ENCODE data around the gene PLCH2. TPM values are rescaled to one million over a fixed set of nuclear protein-coding genes. Genes with fewer than 3 reads are reported as not detected.

Gene PLCH2
- total and polyA plus RNA-seq, 11 donors = 0.04 to 1.0 (median 0.35) TPM; not detected in 4

- Histone ChIP-seq H3K27me3 (peaks cover 0 to 17% (median 6%) of the 10 kb centered on the region in 9 donors), H3K27ac (peak overlapping the region in 11 of 12 donors; percentile 49 to 99 (median 96)), H3K9me3 (no peaks in the 10 kb centered on the region), H3K4me1 (peaks cover 23 to 92% (median 66%) of the 10 kb centered on the region in 12 donors), H3K4me3 (peak overlapping the region in 1 of 12 donors; percentile 64), H3K36me3 (no peaks in the 10 kb centered on the region)
- TF ChIP-seq, protein P1, sequence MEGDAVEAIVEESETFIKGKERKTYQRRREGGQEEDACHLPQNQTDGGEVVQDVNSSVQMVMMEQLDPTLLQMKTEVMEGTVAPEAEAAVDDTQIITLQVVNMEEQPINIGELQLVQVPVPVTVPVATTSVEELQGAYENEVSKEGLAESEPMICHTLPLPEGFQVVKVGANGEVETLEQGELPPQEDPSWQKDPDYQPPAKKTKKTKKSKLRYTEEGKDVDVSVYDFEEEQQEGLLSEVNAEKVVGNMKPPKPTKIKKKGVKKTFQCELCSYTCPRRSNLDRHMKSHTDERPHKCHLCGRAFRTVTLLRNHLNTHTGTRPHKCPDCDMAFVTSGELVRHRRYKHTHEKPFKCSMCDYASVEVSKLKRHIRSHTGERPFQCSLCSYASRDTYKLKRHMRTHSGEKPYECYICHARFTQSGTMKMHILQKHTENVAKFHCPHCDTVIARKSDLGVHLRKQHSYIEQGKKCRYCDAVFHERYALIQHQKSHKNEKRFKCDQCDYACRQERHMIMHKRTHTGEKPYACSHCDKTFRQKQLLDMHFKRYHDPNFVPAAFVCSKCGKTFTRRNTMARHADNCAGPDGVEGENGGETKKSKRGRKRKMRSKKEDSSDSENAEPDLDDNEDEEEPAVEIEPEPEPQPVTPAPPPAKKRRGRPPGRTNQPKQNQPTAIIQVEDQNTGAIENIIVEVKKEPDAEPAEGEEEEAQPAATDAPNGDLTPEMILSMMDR (IDR thresholded peaks at IDR 0.05) = no peak
- TF ChIP-seq POLR2A (IDR thresholded peaks at IDR 0.05) = no peak
- DNase-seq (no peak), ATAC-seq (no peak)
- intact Hi-C loops (cut with DNase I) = loop anchor here in 6 of 10 donors (5.0 to 10.0 kb wide), 6 partner anchors 42 to 360 kb away; partner anchors contain the start of genes FAAP20 (in 2 of the 6) and PRXL2B (in 1 of the 6)
- WGBS, 4 donors = 48 to 58% (median 53%) methylated on average over 12 to 19 of the region's 19 CpGs
Measured at GRCh38 chr1:2544875-2545640, 69.0 kb downstream of the PLCH2 start.

GRCh38 chr1:2545754-2546514 lies 69.8 kb downstream of the PLCH2 start:
- Histone ChIP-seq H3K9me3 (no peaks in the 10 kb centered on the region), H3K27me3 (peaks cover 0 to 8% (median 2%) of the 10 kb centered on the region in 9 donors), H3K4me3 (peak overlapping the region; percentile 22 to 86 (median 58)), H3K36me3 (no peaks in the 10 kb centered on the region), H3K27ac (peak overlapping the region; percentile 87 to 99 (median 96)), H3K4me1 (peaks cover 23 to 84% (median 63%) of the 10 kb centered on the region in 12 donors)
- ATAC-seq (peak; percentile 53 to 66 (median 58)), DNase-seq (peak; percentile 91 to 95 (median 92))
- TF ChIP-seq POLR2A (IDR thresholded peaks at IDR 0.05) = peak in 1 of 2 donors; percentile 28
- TF ChIP-seq, protein P1 (IDR thresholded peaks at IDR 0.05) = no peak
- intact Hi-C loops (cut with DNase I) = loop anchor here in 7 of 10 donors (1.0 to 10.0 kb wide), 8 partner anchors 15 to 361 kb away; partner anchors contain the start of genes FAAP20 (in 2 of the 7), HES5 (in 1 of the 7) and PRXL2B (in 1 of the 7)
- 4 to 40% (median 8%) methylated on average over 1 to 38 of the region's 43 CpGs for WGBS, 4 donors

- Histone ChIP-seq H3K36me3 (no peaks in the 10 kb centered on the region), H3K27ac (peak overlapping the region; percentile 87 to 99 (median 96)), H3K9me3 (no peaks in the 10 kb centered on the region), H3K4me1 (peaks cover 22 to 78% (median 58%) of the 10 kb centered on the region in 12 donors), H3K27me3 (peaks cover 0 to 5% (median 0%) of the 10 kb centered on the region in 9 donors), H3K4me3 (peak overlapping the region; percentile 22 to 86 (median 58))
- WGBS, 4 donors = 0 to 3% (median 2%) methylated on average over 5 to 52 of the region's 52 CpGs
- TF ChIP-seq, protein P1 (IDR thresholded peaks at IDR 0.05) = peak in 2 of 12 donors; percentile 10 to 16
- peak in 1 of 2 donors; percentile 56 for TF ChIP-seq POLR2A (IDR thresholded peaks at IDR 0.05)
- ATAC-seq (peak; percentile 19 to 72 (median 66)), DNase-seq (peak; percentile 87 to 92 (median 89))
- intact Hi-C loops (cut with DNase I) = loop anchor here in 7 of 10 donors (1.0 to 10.0 kb wide), 8 partner anchors 16 to 362 kb away; partner anchors contain the start of genes FAAP20 (in 2 of the 7), HES5 (in 1 of the 7) and PRXL2B (in 1 of the 7)
Measured at GRCh38 chr1:2546515-2547209, 70.6 kb downstream of the PLCH2 start.
